NCI-H82 treated with DMSO at 0.1 percent for 48 hours (cell line): Measurements from ENCODE around the gene CNOT8.

Experiments used
- DNase-seq: peaks from one replicate; lab custom pipeline; 2025; ENCODE audit not compliant: unreplicated experiment; lab: John Stamatoyannopoulos, UW

Gene CNOT8

DNA sequence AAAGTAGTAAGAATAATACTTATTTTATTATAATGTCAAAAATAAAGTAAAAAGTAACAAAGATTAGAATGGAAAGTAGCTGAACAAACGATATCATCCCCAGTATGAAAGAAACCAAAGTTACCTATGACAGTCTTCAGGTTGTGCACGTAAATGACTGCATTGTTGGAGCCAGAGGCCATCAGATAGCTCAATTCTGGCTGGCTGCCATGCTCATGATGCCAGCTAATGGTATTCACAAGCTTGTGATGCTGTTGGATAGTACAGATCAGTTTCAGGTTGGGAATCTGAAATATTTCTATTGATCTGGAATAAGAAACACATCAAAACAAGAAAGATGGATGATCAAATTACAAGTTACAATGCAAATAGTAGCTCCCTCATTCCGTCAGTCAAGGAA lies 58.4 kb downstream of the CNOT8 start:
- DNase-seq: no peak

DNA sequence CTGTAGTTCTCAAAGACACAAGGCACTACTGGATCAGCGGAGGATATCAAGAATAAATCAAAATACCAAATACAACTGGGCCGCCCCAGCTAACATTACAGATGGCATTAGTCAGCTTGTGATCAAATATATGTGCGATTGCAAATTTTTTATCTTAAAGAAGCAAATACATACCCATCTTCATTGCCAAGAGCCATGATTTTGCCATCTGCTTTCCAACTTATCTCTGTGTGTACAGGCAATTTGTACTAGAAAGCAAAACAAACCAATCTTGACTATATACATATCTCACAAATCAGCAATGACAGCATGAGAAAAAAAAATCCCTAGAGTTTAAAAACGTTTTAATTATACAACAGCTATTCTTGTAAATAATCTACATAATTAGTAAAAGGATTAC lies 59.3 kb downstream of the CNOT8 start:
- no peak for DNase-seq

DNA sequence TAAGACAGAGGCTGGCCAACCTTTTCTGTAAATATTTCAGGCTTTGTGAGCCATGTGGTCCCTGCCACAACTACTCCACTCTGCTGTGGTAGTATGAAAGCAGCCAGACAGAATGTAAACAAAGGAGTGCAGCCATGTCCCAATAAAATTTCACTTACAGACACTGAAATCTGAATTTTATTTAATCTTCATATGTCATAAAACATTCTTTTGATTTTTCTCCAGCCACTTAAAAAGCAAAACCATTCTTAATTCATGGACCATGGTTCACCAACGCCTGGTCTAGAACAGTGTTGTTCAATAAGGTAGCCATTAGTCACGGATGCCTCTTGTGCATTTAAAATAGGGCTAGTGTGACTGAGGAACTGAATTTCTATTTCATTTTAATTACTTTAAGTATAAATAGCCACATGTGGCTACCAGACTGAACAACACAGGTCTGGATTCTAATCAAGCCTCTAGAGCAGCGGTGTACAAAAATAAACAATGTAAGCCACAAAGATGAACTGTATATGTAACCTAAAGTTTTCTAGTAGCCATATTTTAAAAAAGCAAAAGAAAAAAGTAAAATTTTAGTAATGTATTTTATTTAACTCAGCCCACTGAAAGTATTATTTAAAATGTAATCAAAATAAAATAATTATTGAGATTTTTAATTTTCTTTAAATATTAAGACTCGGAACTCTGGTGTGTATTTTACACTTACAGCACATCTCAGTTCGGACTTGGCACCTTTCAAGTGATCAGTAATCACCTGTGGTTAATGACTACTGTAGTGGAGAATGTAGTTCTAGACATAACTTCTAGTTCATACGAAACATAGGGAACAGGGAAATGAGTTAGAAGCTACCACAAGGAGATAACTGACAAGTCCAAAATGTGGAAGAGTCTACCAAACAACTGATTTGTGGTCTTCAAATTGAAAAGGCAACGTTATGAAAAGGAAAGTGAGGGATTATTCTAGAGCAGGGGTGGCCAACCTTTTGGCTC lies 65.3 kb downstream of the CNOT8 start:
- no peak for DNase-seq
